AG09319 (cell line): ENCODE results near the gene ALG14.

ENCODE experiments used
- DNase-seq: peaks from one replicate; pipeline ENCODE4 v3.0.0-alpha.2; 2010; ENCODE audit warnings: low read depth; ENCODE audit errors: extremely low read depth
- TF ChIP-seq, protein P1 (sequence below): IDR thresholded peaks from 2 replicates; pipeline ENCODE4 v1.5.1; 2011; ENCODE audit warnings: low read depth, mild to moderate bottlenecking, inconsistent platforms, low read length, moderate library complexity

ALG14 gene

DNA sequence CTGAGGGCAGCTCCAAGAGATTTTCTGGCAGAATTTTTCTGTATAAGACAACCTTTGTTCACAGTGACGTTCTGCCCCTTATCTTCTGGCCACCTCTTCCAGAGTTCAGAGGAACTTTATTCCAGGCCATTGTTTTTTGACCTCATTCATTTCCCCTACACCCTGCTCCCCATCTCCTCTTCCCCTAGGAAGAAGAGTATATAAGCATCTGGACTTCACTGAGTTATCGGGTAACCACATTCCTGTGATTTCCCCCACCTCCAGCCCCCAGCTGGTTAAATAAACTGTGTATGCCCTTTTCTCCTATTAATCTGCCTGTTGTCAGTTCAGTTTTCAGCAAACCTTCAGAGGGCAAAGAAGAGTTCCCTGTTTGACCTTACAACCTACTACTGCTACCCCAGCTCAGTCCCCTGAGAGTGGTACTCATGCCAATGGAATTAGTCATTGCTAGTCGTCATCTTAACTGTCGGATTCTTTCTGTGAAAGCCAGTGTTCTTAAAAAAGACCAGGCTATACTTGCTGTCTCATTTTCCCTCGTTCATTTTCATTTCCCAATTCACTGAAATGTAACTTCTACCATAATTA lies 14.3 kb upstream of the ALG14 start:
- DNase-seq: peak; percentile 52
- TF ChIP-seq, protein P1, sequence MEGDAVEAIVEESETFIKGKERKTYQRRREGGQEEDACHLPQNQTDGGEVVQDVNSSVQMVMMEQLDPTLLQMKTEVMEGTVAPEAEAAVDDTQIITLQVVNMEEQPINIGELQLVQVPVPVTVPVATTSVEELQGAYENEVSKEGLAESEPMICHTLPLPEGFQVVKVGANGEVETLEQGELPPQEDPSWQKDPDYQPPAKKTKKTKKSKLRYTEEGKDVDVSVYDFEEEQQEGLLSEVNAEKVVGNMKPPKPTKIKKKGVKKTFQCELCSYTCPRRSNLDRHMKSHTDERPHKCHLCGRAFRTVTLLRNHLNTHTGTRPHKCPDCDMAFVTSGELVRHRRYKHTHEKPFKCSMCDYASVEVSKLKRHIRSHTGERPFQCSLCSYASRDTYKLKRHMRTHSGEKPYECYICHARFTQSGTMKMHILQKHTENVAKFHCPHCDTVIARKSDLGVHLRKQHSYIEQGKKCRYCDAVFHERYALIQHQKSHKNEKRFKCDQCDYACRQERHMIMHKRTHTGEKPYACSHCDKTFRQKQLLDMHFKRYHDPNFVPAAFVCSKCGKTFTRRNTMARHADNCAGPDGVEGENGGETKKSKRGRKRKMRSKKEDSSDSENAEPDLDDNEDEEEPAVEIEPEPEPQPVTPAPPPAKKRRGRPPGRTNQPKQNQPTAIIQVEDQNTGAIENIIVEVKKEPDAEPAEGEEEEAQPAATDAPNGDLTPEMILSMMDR: no peak

DNA sequence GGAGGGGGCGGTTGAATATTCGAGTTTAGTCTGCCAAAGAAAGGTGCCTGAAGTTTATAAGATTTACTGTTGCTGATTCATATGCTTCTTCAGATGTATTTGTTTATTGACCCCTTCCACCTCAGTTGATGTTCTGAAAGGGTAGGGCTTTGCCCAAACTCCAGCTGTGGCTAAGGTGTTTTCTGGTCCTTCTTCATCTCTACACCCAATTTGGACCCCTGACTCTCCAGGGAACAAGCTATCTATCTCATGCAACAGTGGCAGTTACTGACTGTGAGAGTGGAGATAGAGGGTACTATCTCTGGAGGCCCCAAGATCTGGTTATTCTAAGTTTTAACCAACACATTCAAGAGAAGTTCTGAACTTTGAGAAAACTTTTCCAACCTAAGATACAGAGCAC lies 12.6 kb upstream of the ALG14 start:
- TF ChIP-seq, protein P1: no peak
- no peak for DNase-seq

GRCh38 chr1:95084317-95085176 lies 11.8 kb upstream of the ALG14 start:
- DNase-seq: no peak
- TF ChIP-seq, protein P1: peak; percentile 53

DNA sequence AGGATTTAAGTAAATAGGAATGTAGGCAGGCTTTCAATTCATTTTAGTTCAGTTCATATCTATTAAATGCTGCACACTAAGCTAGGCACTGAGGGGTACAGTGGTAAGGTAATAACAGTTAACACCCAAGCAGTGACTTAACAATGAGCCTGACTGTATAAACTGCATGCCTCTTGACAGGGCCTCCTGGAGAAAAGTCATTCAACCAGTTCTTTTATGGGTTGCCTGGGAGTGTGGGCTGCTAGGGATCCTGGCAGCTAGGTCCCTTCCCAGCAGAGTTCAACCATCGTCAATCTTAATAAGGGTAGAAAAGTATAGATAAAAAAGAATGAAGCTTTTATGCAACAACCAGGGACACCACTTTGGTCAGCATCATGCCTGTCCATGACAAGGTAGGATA lies 8.1 kb upstream of the ALG14 start:
- no peak for DNase-seq
- TF ChIP-seq, protein P1: no peak

GRCh38 chr1:95080446-95080845 lies 7.7 kb upstream of the ALG14 start:
- TF ChIP-seq, protein P1: no peak
- DNase-seq: no peak

GRCh38 chr1:95076034-95076433 lies 3.3 kb upstream of the ALG14 start:
- no peak for DNase-seq
- TF ChIP-seq, protein P1: no peak

DNA sequence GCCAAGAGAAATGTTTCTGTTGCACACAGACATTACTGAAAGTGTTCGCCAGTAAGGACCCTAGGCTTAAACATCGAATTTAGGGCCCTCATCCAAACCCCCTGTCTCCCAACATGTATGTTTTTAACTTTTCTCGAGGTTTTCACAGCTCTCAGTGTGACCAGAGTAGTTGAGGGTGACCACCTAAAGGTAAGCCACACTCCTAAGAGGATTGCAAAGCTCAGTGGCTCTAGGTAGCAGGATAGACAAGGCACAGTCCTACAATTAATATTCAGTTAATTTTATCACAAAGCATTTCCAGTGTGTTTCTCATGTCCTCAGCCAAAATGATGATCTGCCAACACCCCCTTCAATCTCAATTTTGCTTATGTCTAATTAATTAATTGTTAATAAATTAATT lies 695 bp upstream of the ALG14 start:
- TF ChIP-seq, protein P1: no peak
- no peak for DNase-seq
